K562 (cell line): ENCODE results near the gene AKT3. TPM values are rescaled to one million over a fixed set of nuclear protein-coding genes. Genes with fewer than 3 reads are reported as not detected.

Experiments
- ATAC-seq: fragments of 200-7000 bp; cut with Tn5 transposase; 3 replicates; pipeline ENCODE4 v1.9.1; 2020; ENCODE audit warnings: moderate library complexity
- BruUV-seq: library from RNA; stranded (reverse); fragments of 400-500 nt; replicated peaks from 2 replicates; lab custom pipeline; 2021; lab: Mats Ljungman, UMichigan
- CTCF ChIA-PET: fragments of 300-600 bp; formaldehyde crosslinking; extraction: SDS; loops from one replicate; lab custom pipeline; 2021; ENCODE audit warnings: low intra/inter-chr PET ratio; lab: Yijun Ruan, JAX
- POLR2A ChIA-PET: fragments of 300-600, 350-650 bp; sonication (Branson Sonifier 250); formaldehyde crosslinking; extraction: SDS; loops from one replicate; lab custom pipeline; 2021; ENCODE audit warnings: antibody characterized with exemption, inconsistent platforms; lab: Yijun Ruan, JAX
- DNase-seq, 4 experiments: peaks; one replicate each; pipeline versions ENCODE4 v3.0.0 to v3.0.0-alpha.2; 2011 to 2018; ENCODE audit warnings: low spot score in 3 of 4, mixed read lengths in 3 of 4; ENCODE audit errors: extremely low read depth in 1 of 4
- FAIRE-seq: peaks from 2 replicates; lab custom pipeline; 2011; peaks lifted over from hg19 to GRCh38; lab: Jason Lieb, UNC
- H2AFZ ChIP-seq: 2 replicates; pipeline ENCODE4 v1.6.0; 2011; ENCODE audit warnings: low read depth, low read length, control low read depth, inconsistent platforms
- H3K27ac ChIP-seq: fragments of 200-600 bp; 3 replicates; pipeline ENCODE4 v1.8.0; 2011; ENCODE audit warnings: low read depth, mild to moderate bottlenecking, control low read depth, inconsistent platforms, low read length, moderate library complexity, mixed read lengths; ENCODE audit errors: extremely low read depth
- H3K27me3 ChIP-seq, 2 experiments: fragments of 300-600 bp in 1 of 2; 2 replicates in 1 of 2; 3 replicates in 1 of 2; pipeline versions ENCODE4 v1.6.0 to v1.8.0; 2011; ENCODE audit warnings: inconsistent platforms in 2 of 2, low read length in 2 of 2, mild to moderate bottlenecking in 1 of 2, mixed read lengths in 1 of 2, moderate library complexity in 1 of 2; ENCODE audit not compliant: control insufficient read depth in 2 of 2, insufficient read depth in 2 of 2
- H3K36me3 ChIP-seq: fragments of 300-600 bp; 3 replicates; pipeline ENCODE4 v1.8.0; 2011; ENCODE audit warnings: mild to moderate bottlenecking, low read length, inconsistent platforms; ENCODE audit not compliant: control insufficient read depth, insufficient read depth
- H3K4me1 ChIP-seq, 2 experiments: fragments of 200-600 bp in 1 of 2; replicated peaks in 1 of 2; 2 replicates in 1 of 2; 3 replicates in 1 of 2; pipeline versions ENCODE4 v1.5.1 to v1.8.0; 2011; ENCODE audit warnings: inconsistent platforms in 2 of 2, low read length in 2 of 2, mild to moderate bottlenecking in 1 of 2, mixed read lengths in 1 of 2, moderate library complexity in 1 of 2; ENCODE audit not compliant: control insufficient read depth in 2 of 2, insufficient read depth in 2 of 2
- H3K4me2 ChIP-seq: 2 replicates; pipeline ENCODE4 v1.6.1; 2011; ENCODE audit warnings: low read length, control low read depth, inconsistent platforms, mixed read lengths; ENCODE audit not compliant: insufficient read depth
- H3K4me3 ChIP-seq: fragments of 200-600 bp; sonication (generic), shearing (Covaris generic); 2 replicates; pipeline ENCODE4 v1.5.1; 2016; ENCODE audit warnings: control low read depth, inconsistent platforms
- H3K79me2 ChIP-seq: fragments of 200-600 bp; 3 replicates; pipeline ENCODE4 v1.8.0; 2011; ENCODE audit warnings: low read length, inconsistent platforms; ENCODE audit not compliant: control insufficient read depth, insufficient read depth
- H3K9ac ChIP-seq, 2 experiments: 2 replicates each; pipeline versions ENCODE4 v1.6.0 to v1.6.1; 2011; ENCODE audit warnings: low read depth in 2 of 2, low read length in 2 of 2, control low read depth in 1 of 2, inconsistent platforms in 1 of 2, mild to moderate bottlenecking in 1 of 2, mixed read lengths in 1 of 2; ENCODE audit not compliant: insufficient read depth in 1 of 2
- H3K9me1 ChIP-seq: one replicate; pipeline ENCODE4 v1.6.0; 2011; ENCODE audit warnings: inconsistent platforms, mild to moderate bottlenecking, low read length, moderate library complexity; ENCODE audit not compliant: control insufficient read depth, insufficient read depth
- H3K9me3 ChIP-seq: replicated peaks from 2 replicates; pipeline ENCODE4 v1.5.1; 2011; ENCODE audit warnings: low read depth, low read length, inconsistent platforms; ENCODE audit not compliant: control insufficient read depth, insufficient read depth
- H4K20me1 ChIP-seq: replicated peaks from 2 replicates; pipeline ENCODE4 v1.6.1; 2011; ENCODE audit warnings: low read length, inconsistent platforms, mixed read lengths; ENCODE audit not compliant: control insufficient read depth, insufficient read depth
- CEBPB ChIP-seq: fragments of 450-650 bp; IDR thresholded peaks from 2 replicates; pipeline ENCODE4 v1.6.1; 2016; ENCODE audit warnings: missing genetic modification characterization, missing compliant biosample characterization
- HDAC2 ChIP-seq: fragments of 450-650 bp; IDR thresholded peaks from 2 replicates; pipeline ENCODE4 v1.6.1; 2016; ENCODE audit warnings: mild to moderate bottlenecking
- MCM3 ChIP-seq: fragments of 450-650 bp; IDR thresholded peaks from 2 replicates; pipeline ENCODE4 v1.6.1; 2016
- ZEB2 ChIP-seq: fragments of 450-650 bp; IDR thresholded peaks from 2 replicates; pipeline ENCODE4 v1.6.1; 2016
- WGBS: fragments of 100-300 bp; shearing (Covaris generic); methylation state at CpG from one replicate; pipeline ENCODE4 v1.1.6; 2016; ENCODE audit warnings: low coverage, mixed read lengths; ENCODE audit not compliant: insufficient coverage; ENCODE audit errors: missing lambda C conversion rate; 5-methylcytosine and 5-hydroxymethylcytosine counted together
- in situ Hi-C: fragments of 300-500 bp; cut with MboI; formaldehyde crosslinking; loops from 4 replicates; pipeline ENCODE4 v1.15.0; 2018; ENCODE audit warnings: inconsistent platforms, mixed read lengths
- intact Hi-C: fragments of 100-400 bp; cut with micrococcal nuclease; formaldehyde crosslinking; loops from 2 replicates; pipeline ENCODE4 v1.14.2; 2022
- polyA plus RNA-seq, 8 experiments: library from polyadenylated mRNA; depleted of rRNA in 4 of 8; stranded (reverse) in 5 of 8; unstranded in 3 of 8; fragments of >200 nt; fragmentation: Nextera tagmentation in 2 of 8; fragmentation: Illumina TruSeq in 1 of 8; extraction: Ambion mirVana in 2 of 8; extraction: Trizol in 1 of 8; gene quantifications; 2 replicates each; pipeline versions ENCODE4 v1.2.1 to v1.2.3, GENCODE V29; 2011 to 2014; ENCODE audit warnings: inconsistent platforms in 1 of 8, missing spikeins in 1 of 8
- total RNA-seq, 7 experiments: library from RNA; depleted of rRNA in 6 of 7; stranded (reverse); fragments of >200 nt in 6 of 7; fragmentation: Illumina TruSeq in 2 of 7; extraction: Trizol in 2 of 7; gene quantifications; 2 replicates each; pipeline versions ENCODE4 v1.2.1 to v1.2.3, GENCODE V29; 2011 to 2021; ENCODE audit warnings: low replicate concordance in 1 of 7
- TF ChIP-seq, protein P1 (sequence below): fragments of 450-650 bp; formaldehyde crosslinking; IDR thresholded peaks from 2 replicates; pipeline ENCODE4 v1.4.0; 2020; ENCODE audit warnings: mild to moderate bottlenecking, mixed read lengths
- TF ChIP-seq, protein P2 (sequence below), 2 experiments: IDR thresholded peaks; 2 replicates each; pipeline ENCODE4 v1.6.1; 2011; ENCODE audit warnings: borderline replicate concordance in 1 of 2, control low read depth in 1 of 2, low read depth in 1 of 2, low read length in 1 of 2, mild to moderate bottlenecking in 1 of 2, mixed read lengths in 1 of 2, moderate library complexity in 1 of 2; ENCODE audit not compliant: insufficient read depth in 1 of 2, insufficient read length in 1 of 2, poor library complexity in 1 of 2, severe bottlenecking in 1 of 2; ENCODE audit errors: extremely low read depth in 1 of 2
- TF ChIP-seq, protein P3 (sequence below): fragments of 450-650 bp; IDR thresholded peaks from 2 replicates; pipeline ENCODE4 v1.6.1; 2016; ENCODE audit warnings: mild to moderate bottlenecking, moderate library complexity

AKT3 gene
- total and polyA plus RNA-seq, 9 of the 15 experiments (the other 6 are each of a cell fraction or from before 2014, with no cell fraction given) = 0.04 to 0.54 (median 0.18) TPM; not detected in 1

GRCh38 chr1:243742819-243743218, 107.2 kb downstream of the AKT3 start:
- intact Hi-C loops = no loop called here
- TF ChIP-seq CEBPB (no peak), ZEB2 (no peak), HDAC2 (no peak), MCM3 (no peak)
- TF ChIP-seq, protein P1, sequence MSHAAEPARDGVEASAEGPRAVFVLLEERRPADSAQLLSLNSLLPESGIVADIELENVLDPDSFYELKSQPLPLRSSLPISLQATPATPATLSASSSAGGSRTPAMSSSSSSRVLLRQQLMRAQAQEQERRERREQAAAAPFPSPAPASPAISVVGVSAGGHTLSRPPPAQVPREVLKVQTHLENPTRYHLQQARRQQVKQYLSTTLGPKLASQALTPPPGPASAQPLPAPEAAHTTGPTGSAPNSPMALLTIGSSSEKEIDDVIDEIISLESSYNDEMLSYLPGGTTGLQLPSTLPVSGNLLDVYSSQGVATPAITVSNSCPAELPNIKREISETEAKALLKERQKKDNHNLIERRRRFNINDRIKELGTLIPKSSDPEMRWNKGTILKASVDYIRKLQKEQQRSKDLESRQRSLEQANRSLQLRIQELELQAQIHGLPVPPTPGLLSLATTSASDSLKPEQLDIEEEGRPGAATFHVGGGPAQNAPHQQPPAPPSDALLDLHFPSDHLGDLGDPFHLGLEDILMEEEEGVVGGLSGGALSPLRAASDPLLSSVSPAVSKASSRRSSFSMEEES (CRISPR knock-in tag) = no peak
- TF ChIP-seq, protein P2, sequence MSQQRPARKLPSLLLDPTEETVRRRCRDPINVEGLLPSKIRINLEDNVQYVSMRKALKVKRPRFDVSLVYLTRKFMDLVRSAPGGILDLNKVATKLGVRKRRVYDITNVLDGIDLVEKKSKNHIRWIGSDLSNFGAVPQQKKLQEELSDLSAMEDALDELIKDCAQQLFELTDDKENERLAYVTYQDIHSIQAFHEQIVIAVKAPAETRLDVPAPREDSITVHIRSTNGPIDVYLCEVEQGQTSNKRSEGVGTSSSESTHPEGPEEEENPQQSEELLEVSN (IDR thresholded peaks at IDR 0.05; ENCODE audit: borderline replicate concordance in 1 of 2, extremely low read depth in 1 of 2, insufficient read depth in 1 of 2, insufficient read length in 1 of 2, low read depth in 1 of 2, low read length in 1 of 2, poor library complexity in 1 of 2, severe bottlenecking in 1 of 2) = no peak
- TF ChIP-seq, protein P3, sequence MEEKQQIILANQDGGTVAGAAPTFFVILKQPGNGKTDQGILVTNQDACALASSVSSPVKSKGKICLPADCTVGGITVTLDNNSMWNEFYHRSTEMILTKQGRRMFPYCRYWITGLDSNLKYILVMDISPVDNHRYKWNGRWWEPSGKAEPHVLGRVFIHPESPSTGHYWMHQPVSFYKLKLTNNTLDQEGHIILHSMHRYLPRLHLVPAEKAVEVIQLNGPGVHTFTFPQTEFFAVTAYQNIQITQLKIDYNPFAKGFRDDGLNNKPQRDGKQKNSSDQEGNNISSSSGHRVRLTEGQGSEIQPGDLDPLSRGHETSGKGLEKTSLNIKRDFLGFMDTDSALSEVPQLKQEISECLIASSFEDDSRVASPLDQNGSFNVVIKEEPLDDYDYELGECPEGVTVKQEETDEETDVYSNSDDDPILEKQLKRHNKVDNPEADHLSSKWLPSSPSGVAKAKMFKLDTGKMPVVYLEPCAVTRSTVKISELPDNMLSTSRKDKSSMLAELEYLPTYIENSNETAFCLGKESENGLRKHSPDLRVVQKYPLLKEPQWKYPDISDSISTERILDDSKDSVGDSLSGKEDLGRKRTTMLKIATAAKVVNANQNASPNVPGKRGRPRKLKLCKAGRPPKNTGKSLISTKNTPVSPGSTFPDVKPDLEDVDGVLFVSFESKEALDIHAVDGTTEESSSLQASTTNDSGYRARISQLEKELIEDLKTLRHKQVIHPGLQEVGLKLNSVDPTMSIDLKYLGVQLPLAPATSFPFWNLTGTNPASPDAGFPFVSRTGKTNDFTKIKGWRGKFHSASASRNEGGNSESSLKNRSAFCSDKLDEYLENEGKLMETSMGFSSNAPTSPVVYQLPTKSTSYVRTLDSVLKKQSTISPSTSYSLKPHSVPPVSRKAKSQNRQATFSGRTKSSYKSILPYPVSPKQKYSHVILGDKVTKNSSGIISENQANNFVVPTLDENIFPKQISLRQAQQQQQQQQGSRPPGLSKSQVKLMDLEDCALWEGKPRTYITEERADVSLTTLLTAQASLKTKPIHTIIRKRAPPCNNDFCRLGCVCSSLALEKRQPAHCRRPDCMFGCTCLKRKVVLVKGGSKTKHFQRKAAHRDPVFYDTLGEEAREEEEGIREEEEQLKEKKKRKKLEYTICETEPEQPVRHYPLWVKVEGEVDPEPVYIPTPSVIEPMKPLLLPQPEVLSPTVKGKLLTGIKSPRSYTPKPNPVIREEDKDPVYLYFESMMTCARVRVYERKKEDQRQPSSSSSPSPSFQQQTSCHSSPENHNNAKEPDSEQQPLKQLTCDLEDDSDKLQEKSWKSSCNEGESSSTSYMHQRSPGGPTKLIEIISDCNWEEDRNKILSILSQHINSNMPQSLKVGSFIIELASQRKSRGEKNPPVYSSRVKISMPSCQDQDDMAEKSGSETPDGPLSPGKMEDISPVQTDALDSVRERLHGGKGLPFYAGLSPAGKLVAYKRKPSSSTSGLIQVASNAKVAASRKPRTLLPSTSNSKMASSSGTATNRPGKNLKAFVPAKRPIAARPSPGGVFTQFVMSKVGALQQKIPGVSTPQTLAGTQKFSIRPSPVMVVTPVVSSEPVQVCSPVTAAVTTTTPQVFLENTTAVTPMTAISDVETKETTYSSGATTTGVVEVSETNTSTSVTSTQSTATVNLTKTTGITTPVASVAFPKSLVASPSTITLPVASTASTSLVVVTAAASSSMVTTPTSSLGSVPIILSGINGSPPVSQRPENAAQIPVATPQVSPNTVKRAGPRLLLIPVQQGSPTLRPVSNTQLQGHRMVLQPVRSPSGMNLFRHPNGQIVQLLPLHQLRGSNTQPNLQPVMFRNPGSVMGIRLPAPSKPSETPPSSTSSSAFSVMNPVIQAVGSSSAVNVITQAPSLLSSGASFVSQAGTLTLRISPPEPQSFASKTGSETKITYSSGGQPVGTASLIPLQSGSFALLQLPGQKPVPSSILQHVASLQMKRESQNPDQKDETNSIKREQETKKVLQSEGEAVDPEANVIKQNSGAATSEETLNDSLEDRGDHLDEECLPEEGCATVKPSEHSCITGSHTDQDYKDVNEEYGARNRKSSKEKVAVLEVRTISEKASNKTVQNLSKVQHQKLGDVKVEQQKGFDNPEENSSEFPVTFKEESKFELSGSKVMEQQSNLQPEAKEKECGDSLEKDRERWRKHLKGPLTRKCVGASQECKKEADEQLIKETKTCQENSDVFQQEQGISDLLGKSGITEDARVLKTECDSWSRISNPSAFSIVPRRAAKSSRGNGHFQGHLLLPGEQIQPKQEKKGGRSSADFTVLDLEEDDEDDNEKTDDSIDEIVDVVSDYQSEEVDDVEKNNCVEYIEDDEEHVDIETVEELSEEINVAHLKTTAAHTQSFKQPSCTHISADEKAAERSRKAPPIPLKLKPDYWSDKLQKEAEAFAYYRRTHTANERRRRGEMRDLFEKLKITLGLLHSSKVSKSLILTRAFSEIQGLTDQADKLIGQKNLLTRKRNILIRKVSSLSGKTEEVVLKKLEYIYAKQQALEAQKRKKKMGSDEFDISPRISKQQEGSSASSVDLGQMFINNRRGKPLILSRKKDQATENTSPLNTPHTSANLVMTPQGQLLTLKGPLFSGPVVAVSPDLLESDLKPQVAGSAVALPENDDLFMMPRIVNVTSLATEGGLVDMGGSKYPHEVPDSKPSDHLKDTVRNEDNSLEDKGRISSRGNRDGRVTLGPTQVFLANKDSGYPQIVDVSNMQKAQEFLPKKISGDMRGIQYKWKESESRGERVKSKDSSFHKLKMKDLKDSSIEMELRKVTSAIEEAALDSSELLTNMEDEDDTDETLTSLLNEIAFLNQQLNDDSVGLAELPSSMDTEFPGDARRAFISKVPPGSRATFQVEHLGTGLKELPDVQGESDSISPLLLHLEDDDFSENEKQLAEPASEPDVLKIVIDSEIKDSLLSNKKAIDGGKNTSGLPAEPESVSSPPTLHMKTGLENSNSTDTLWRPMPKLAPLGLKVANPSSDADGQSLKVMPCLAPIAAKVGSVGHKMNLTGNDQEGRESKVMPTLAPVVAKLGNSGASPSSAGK = no peak
- TF ChIP-seq, all 486 proteins: peak for 0
- no peaks in the 10 kb centered on the region for H3K79me2 ChIP-seq
- in situ Hi-C loops = no loop called here
- H3K9me3 ChIP-seq = no peaks in the 10 kb centered on the region
- no peaks in the 10 kb centered on the region for H3K4me1 ChIP-seq
- no peak overlapping the region for H3K4me2 ChIP-seq
- no TSS peak for BruUV-seq
- no peak overlapping the region for H3K27ac ChIP-seq
- DNase-seq = no peak
- no peak for FAIRE-seq
- H3K27me3 ChIP-seq = no peaks in the 10 kb centered on the region
- ChIA-PET POLR2A (interaction anchor here (0.7 kb wide), 1 partner anchor 8 kb away, joined by 3 read pairs; no protein-coding TSS in a partner anchor), CTCF (no interaction called here)
- H3K9me1 ChIP-seq = no peaks in the 10 kb centered on the region
- H3K9ac ChIP-seq = no peak overlapping the region
- H3K36me3 ChIP-seq = no peaks in the 10 kb centered on the region
- ATAC-seq = no peak
- H3K4me3 ChIP-seq = no peak overlapping the region
- H4K20me1 ChIP-seq = no peaks in the 10 kb centered on the region
- under 1% methylated on average over 4 of the region's 4 CpGs for WGBS
- no peak overlapping the region for H2AFZ ChIP-seq
